ENCODE measurements around the gene TNNC2. TPM values are rescaled to one million over a fixed set of nuclear protein-coding genes. Genes with fewer than 3 reads are reported as not detected.
A peak's percentile ranks its signal among the peaks of the same experiment; 100 is the strongest.

TNNC2 gene
- total and polyA plus RNA-seq, 12 donors = 1.4 to 16.9 (median 3.9) TPM; not detected in 2

GRCh38 chr20:45835825-45836224, 8.7 kb upstream of the TNNC2 start:
- WGBS, 4 donors = 46 to 68% (median 62%) methylated on average over 5 of the region's 5 CpGs
- peak; percentile 61 to 83 (median 73) for DNase-seq
- Histone ChIP-seq H3K36me3 (replicated peaks in 1 of 2) (peaks cover 0 to 22% of the 10 kb centered on the region in 2 donors), H3K27ac (peak overlapping the region; percentile 1 to 96 (median 94)), H3K27me3 (no peaks in the 10 kb centered on the region), H3K4me1 (replicated peaks in 1 of 2) (peaks cover 31 to 39% of the 10 kb centered on the region in 2 donors), H3K4me3 (peak overlapping the region in 1 of 4 donors; percentile 79), H3K9me3 (replicated peaks in 1 of 3) (no peaks in the 10 kb centered on the region)
- TF ChIP-seq CTCF (IDR thresholded peaks at IDR 0.05) (no peak), POLR2A (IDR thresholded peaks at IDR 0.05) (peak in 1 of 2 donors; percentile 39)
- intact Hi-C loops (cut with DNase I) = no loop called here

- Histone ChIP-seq H3K4me1 (replicated peaks in 1 of 2) (peaks cover 31 to 36% of the 10 kb centered on the region in 2 donors), H3K36me3 (replicated peaks in 1 of 2) (peaks cover 0 to 17% of the 10 kb centered on the region in 2 donors), H3K9me3 (replicated peaks in 1 of 3) (no peaks in the 10 kb centered on the region), H3K27me3 (no peaks in the 10 kb centered on the region), H3K27ac (peak overlapping the region; percentile 1 to 96 (median 94)), H3K4me3 (peak overlapping the region in 1 of 4 donors; percentile 79)
- 33 to 41% (median 35%) methylated on average over 3 of the region's 3 CpGs for WGBS, 4 donors
- no peak for TF ChIP-seq POLR2A (IDR thresholded peaks at IDR 0.05)
- peak in 2 of 6 experiments; percentile 11 to 18 for TF ChIP-seq CTCF (IDR thresholded peaks at IDR 0.05)
- intact Hi-C loops (cut with DNase I) = no loop called here
- no peak for DNase-seq
Measured at GRCh38 chr20:45835329-45835765, 8.2 kb upstream of the TNNC2 start.

GRCh38 chr20:45834797-45835161, 7.7 kb upstream of the TNNC2 start:
- no peak for TF ChIP-seq CTCF (IDR thresholded peaks at IDR 0.05)
- peaks cover 0 to 11% of the 10 kb centered on the region in 2 donors for H3K36me3 ChIP-seq (replicated peaks in 1 of 2)
- DNase-seq = peak in 1 of 7 donors; percentile 43
- H3K27ac ChIP-seq = peak overlapping the region; percentile 93 to 96 (median 95)
- WGBS, 4 donors = 34 to 54% (median 44%) methylated on average over 5 to 14 of the region's 14 CpGs
- H3K9me3 ChIP-seq (replicated peaks in 1 of 3) = no peaks in the 10 kb centered on the region
- intact Hi-C loops (cut with DNase I) = no loop called here
- peaks cover 31 to 36% of the 10 kb centered on the region in 2 donors for H3K4me1 ChIP-seq (replicated peaks in 1 of 2)
- H3K4me3 ChIP-seq = peak overlapping the region in 2 of 4 donors; percentile 53 to 79
- no peaks in the 10 kb centered on the region for H3K27me3 ChIP-seq

GRCh38 chr20:45833883-45834796, 7.0 kb upstream of the TNNC2 start:
- H3K27ac ChIP-seq = peak overlapping the region; percentile 93 to 96 (median 95)
- peak overlapping the region in 3 of 4 donors; percentile 48 to 79 (median 53) for H3K4me3 ChIP-seq
- peak; percentile 66 to 86 (median 78) for DNase-seq
- H3K36me3 ChIP-seq (replicated peaks in 1 of 2) = peaks cover 0 to 11% of the 10 kb centered on the region in 2 donors
- H3K4me1 ChIP-seq (replicated peaks in 1 of 2) = peaks cover 31 to 36% of the 10 kb centered on the region in 2 donors
- no peaks in the 10 kb centered on the region for H3K9me3 ChIP-seq (replicated peaks in 1 of 3)
- intact Hi-C loops (cut with DNase I) = no loop called here
- 3 to 21% (median 4%) methylated on average over 10 to 71 of the region's 71 CpGs for WGBS, 4 donors
- no peaks in the 10 kb centered on the region for H3K27me3 ChIP-seq
- TF ChIP-seq POLR2A (IDR thresholded peaks at IDR 0.05) (peak; percentile 39 to 60), CTCF (IDR thresholded peaks at IDR 0.05) (no peak)

Data from adrenal gland (tissue), 12 donors.